ENCODE data around the gene PTPRF. TPM values are rescaled to one million over a fixed set of nuclear protein-coding genes. Genes with fewer than 3 reads are reported as not detected.

Gene PTPRF
- total RNA-seq, 4 donors from 2014 or later, result 33.8 to 84.2 (median 53.7) TPM

- peaks cover 41 to 55% (median 52%) of the 10 kb centered on the region in 4 donors for H3K36me3 ChIP-seq
- DNase-seq (ENCODE audit: extremely low spot score), result no peak
- H3K27me3 ChIP-seq, result no peaks in the 10 kb centered on the region
- intact Hi-C loops (cut with DNase I), result no loop called here
- no peak overlapping the region for H3K27ac ChIP-seq (replicated peaks in 1 of 4)
- H3K9me3 ChIP-seq, result no peaks in the 10 kb centered on the region
- 61% methylated on average over 3 of the region's 3 CpGs for WGBS
- H3K4me3 ChIP-seq, result no peak overlapping the region
- no peak for TF ChIP-seq EP300 (IDR thresholded peaks at IDR 0.05)
- TF ChIP-seq CTCF (IDR thresholded peaks at IDR 0.05), result peak in 1 of 3 experiments; percentile 9
- peaks cover 19 to 36% (median 31%) of the 10 kb centered on the region in 4 donors for H3K4me1 ChIP-seq
Measured at GRCh38 chr1:43653339-43653738, 122.7 kb downstream of the PTPRF start.

GRCh38 chr1:43653893-43654292 lies 123.2 kb downstream of the PTPRF start:
- DNase-seq (ENCODE audit: extremely low spot score), result no peak
- Histone ChIP-seq H3K36me3 (peaks cover 47 to 61% (median 57%) of the 10 kb centered on the region in 4 donors), H3K4me3 (no peak overlapping the region), H3K27me3 (no peaks in the 10 kb centered on the region), H3K4me1 (peaks cover 17 to 33% (median 30%) of the 10 kb centered on the region in 4 donors), H3K27ac (replicated peaks in 1 of 4) (no peak overlapping the region), H3K9me3 (no peaks in the 10 kb centered on the region)
- WGBS, result 83% methylated on average over 5 of the region's 5 CpGs
- intact Hi-C loops (cut with DNase I), result no loop called here
- TF ChIP-seq EP300 (IDR thresholded peaks at IDR 0.05) (no peak), CTCF (IDR thresholded peaks at IDR 0.05) (no peak), POLR2A (IDR thresholded peaks at IDR 0.05; ENCODE audit: low read depth) (no peak), POLR2AphosphoS5 (IDR thresholded peaks at IDR 0.05) (no peak)

GRCh38 chr1:43655953-43656352 lies 125.3 kb downstream of the PTPRF start:
- Histone ChIP-seq H3K9me3 (no peaks in the 10 kb centered on the region), H3K36me3 (peaks cover 58 to 81% (median 78%) of the 10 kb centered on the region in 4 donors), H3K27me3 (no peaks in the 10 kb centered on the region), H3K4me1 (peaks cover 12 to 27% (median 23%) of the 10 kb centered on the region in 4 donors), H3K27ac (replicated peaks in 1 of 4) (no peak overlapping the region), H3K4me3 (no peak overlapping the region)
- no peak for DNase-seq (ENCODE audit: extremely low spot score)
- intact Hi-C loops (cut with DNase I), result no loop called here
- WGBS, result 47% methylated on average over 1 of the region's 1 CpG
- no peak for TF ChIP-seq POLR2AphosphoS5 (IDR thresholded peaks at IDR 0.05)
- no peak for TF ChIP-seq POLR2A (IDR thresholded peaks at IDR 0.05; ENCODE audit: low read depth)
- no peak for TF ChIP-seq CTCF (IDR thresholded peaks at IDR 0.05)
- no peak for TF ChIP-seq EP300 (IDR thresholded peaks at IDR 0.05)

- H3K36me3 ChIP-seq, result peaks cover 86 to 100% (median 98%) of the 10 kb centered on the region in 4 donors
- no peaks in the 10 kb centered on the region for H3K4me1 ChIP-seq
- WGBS, result 84% methylated on average over 14 of the region's 14 CpGs
- intact Hi-C loops (cut with DNase I), result no loop called here
- no peak for DNase-seq (ENCODE audit: extremely low spot score)
- H3K27me3 ChIP-seq, result no peaks in the 10 kb centered on the region
- H3K9me3 ChIP-seq, result no peaks in the 10 kb centered on the region
- no peak overlapping the region for H3K4me3 ChIP-seq
- TF ChIP-seq POLR2A (IDR thresholded peaks at IDR 0.05; ENCODE audit: low read depth) (no peak), POLR2AphosphoS5 (IDR thresholded peaks at IDR 0.05) (no peak), CTCF (IDR thresholded peaks at IDR 0.05) (no peak), EP300 (IDR thresholded peaks at IDR 0.05) (no peak)
- H3K27ac ChIP-seq (replicated peaks in 1 of 4), result no peak overlapping the region
Measured at GRCh38 chr1:43659212-43660166, 128.8 kb downstream of the PTPRF start.
